Measurements from ENCODE around the gene NRP1.

NRP1 gene

DNA sequence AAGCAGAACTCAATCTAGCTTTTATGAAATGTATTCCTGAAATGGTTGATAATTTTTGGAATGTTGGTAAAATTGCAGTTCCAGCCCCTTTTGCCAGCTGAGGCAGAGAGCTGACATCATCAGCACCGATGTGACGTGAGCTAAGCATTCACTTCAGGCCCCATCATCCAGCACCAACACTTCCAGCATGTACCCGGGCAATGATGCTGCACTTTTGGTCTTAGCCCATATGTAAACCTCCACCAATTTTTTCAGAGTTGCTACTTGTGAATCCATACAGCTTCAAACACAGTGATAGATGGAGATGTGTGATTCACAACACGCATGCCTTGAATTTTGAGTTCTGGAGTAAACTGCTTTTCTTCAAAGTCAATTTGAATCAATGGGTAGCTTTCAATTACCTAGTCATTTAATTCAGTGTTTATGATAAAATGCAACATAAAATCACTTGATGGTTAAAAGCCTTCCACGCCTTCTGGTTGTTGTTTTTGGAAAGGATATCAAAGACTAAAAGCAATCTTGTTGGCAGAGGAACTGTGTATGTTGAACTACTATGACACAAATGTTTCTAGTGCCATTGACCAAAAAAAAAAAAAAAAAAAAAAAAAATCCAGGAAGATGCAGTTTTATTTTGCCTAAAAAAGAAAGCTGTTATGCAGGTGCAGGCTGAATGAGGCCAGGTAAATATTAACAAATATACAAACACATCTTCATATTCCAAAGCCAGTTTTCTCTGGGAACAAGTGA lies 73.9 kb downstream of the NRP1 start:
- TF ChIP-seq, protein P1, sequence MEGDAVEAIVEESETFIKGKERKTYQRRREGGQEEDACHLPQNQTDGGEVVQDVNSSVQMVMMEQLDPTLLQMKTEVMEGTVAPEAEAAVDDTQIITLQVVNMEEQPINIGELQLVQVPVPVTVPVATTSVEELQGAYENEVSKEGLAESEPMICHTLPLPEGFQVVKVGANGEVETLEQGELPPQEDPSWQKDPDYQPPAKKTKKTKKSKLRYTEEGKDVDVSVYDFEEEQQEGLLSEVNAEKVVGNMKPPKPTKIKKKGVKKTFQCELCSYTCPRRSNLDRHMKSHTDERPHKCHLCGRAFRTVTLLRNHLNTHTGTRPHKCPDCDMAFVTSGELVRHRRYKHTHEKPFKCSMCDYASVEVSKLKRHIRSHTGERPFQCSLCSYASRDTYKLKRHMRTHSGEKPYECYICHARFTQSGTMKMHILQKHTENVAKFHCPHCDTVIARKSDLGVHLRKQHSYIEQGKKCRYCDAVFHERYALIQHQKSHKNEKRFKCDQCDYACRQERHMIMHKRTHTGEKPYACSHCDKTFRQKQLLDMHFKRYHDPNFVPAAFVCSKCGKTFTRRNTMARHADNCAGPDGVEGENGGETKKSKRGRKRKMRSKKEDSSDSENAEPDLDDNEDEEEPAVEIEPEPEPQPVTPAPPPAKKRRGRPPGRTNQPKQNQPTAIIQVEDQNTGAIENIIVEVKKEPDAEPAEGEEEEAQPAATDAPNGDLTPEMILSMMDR (conservative IDR thresholded peaks at IDR 0.05; ENCODE audit: control insufficient read depth, insufficient read depth, low read depth, low read length) = no peak
- DNase-seq (ENCODE audit: low read depth) = no peak
- H3K4me3 ChIP-seq (ENCODE audit: control insufficient read depth, low read depth, low read length) = no peak overlapping the region

DNA sequence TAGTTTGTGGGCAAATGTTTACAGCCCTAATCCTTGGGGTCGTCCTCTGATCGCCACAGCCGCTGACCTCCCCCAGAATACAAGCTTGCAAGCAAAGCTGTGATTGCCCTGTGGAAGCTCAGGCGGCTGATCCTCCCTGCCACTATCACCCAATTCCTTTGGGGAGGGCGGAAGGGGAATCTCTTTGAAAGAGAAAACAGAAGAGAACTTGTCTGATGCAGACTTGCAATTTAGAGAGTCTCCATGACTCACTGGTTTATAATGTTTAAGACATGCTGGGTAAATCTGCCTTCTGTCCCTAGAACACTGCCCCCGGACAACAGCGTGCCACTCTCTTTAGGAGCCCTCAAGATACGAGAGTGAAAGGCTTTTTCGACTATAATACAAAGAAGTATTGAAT lies 75.5 kb downstream of the NRP1 start:
- TF ChIP-seq, protein P1 (conservative IDR thresholded peaks at IDR 0.05; ENCODE audit: control insufficient read depth, insufficient read depth, low read depth, low read length) = no peak
- no peak for DNase-seq (ENCODE audit: low read depth)
- H3K4me3 ChIP-seq (ENCODE audit: control insufficient read depth, low read depth, low read length) = no peak overlapping the region

DNA sequence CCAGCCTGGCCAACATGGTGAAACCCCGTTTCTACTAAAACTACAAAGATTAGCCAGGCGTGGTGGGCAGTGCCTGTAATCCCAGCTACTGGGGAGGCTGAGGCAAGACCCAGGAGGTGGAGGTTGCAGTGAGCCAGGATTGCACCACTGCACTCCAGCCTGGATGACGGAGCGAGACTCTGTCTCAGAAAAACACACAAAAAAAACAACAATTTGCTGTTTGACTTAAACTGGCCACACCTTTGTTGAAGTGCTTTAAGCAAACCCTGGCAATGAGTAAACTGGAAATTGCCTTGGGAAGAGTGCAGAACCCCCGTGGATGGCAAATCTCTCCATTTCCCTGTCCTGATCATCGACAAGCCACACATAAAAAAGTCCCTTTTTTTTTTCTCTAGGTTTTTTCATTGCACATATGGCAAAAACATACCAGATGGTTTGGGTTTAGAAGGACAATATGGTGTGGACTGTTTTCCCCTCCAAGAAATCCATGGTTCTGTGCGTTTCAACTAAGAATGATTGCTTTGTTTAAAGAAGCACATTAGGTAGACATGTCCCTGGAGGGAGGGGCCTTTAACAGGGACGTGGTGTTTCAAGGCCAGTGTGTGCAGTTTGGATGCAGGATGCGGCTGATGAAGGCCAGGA lies 76.9 kb downstream of the NRP1 start:
- no peak for DNase-seq (ENCODE audit: low read depth)
- H3K4me3 ChIP-seq (ENCODE audit: control insufficient read depth, low read depth, low read length) = no peak overlapping the region
- TF ChIP-seq, protein P1 (conservative IDR thresholded peaks at IDR 0.05; ENCODE audit: control insufficient read depth, insufficient read depth, low read depth, low read length) = no peak

DNA sequence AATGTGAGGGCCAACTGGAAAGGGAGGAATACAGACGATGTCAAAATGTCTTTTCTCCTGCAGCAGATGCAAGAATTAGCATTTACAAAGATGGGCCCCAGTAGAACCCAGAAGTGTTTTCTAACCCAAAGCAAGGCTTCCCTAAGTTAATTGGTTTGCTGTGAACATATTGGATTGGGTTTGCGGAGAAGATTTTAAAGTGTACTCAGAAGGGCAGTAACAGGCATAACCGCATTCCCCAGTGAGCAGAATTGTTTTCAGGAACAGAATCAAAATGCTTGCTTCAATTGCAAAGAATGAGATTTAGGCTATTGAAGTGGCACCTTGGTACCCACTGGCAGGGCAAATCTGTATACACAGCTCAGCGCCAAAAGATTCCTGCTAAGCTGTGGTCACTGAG lies 78.0 kb downstream of the NRP1 start:
- no peak overlapping the region for H3K4me3 ChIP-seq (ENCODE audit: control insufficient read depth, low read depth, low read length)
- TF ChIP-seq, protein P1 (conservative IDR thresholded peaks at IDR 0.05; ENCODE audit: control insufficient read depth, insufficient read depth, low read depth, low read length) = no peak
- DNase-seq (ENCODE audit: low read depth) = no peak

DNA sequence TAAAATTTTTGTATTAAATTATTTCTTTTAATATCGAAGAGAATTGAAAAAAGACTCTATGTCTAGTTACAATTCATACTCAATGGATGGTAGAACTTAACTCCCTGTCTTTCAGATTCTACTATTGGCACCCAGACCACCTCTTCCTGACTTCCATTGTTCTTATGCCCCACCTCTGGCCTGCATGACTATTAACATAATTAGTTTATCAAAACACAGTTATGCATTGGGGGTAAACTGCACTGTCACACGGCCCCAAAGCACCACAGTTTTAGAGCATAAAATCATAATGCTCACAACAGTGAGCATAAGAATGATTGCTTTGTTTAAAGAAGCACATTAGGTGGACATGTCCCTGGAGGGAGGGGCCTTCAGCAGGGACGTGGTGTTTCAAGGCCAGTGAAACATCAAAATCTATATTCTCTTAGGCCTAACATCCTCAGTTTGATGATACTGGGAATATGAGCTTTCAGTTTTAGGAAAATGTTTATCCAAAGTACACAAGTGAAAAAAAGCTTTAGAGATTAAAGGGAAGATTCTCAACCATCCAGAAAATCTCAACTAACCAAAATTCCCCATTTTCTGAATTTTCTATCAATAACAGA lies 79.8 kb downstream of the NRP1 start:
- no peak for DNase-seq (ENCODE audit: low read depth)
- TF ChIP-seq, protein P1 (conservative IDR thresholded peaks at IDR 0.05; ENCODE audit: control insufficient read depth, insufficient read depth, low read depth, low read length) = no peak
- no peak overlapping the region for H3K4me3 ChIP-seq (ENCODE audit: control insufficient read depth, low read depth, low read length)

DNA sequence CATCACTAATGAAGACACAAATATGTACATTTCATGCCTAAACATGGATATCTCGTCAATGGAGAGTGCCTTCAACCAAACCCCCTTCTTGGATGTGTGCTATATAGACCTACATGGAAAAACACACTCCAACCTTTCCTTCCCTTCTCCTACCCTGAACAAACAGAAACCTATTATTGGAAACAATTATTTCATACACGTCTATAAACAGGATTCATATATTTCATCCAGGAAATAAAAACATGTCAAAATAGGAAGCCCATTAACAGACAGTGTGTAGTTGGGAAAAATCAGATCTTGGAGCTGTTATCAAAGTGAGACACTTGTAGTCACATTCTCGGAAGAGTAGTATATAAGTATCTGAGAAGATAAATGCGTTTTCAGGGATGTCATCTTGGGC lies 81.1 kb downstream of the NRP1 start:
- H3K4me3 ChIP-seq (ENCODE audit: control insufficient read depth, low read depth, low read length) = no peak overlapping the region
- TF ChIP-seq, protein P1 (conservative IDR thresholded peaks at IDR 0.05; ENCODE audit: control insufficient read depth, insufficient read depth, low read depth, low read length) = no peak
- DNase-seq (ENCODE audit: low read depth) = no peak

Measured in fibroblast of mammary gland (primary cell).